GM21381 (cell line): Measurements from ENCODE around the gene MYL6.
"Not testable (repeated sequence)": the region's sequence is repeated elsewhere in the genome, so short reads cannot be mapped to it uniquely, and the experiment has no call there.

Experiments
- ATAC-seq: cut with Tn5 transposase; IDR thresholded peaks from one replicate; pipeline ENCODE4 v1.9.1; 2021; ENCODE audit warnings: mild to moderate bottlenecking, moderate library complexity; ENCODE audit not compliant: unreplicated experiment

The MYL6 gene

GRCh38 chr12:56158029-56158925 lies at the start of gene MYL6:
TSS of gene MYL6 (plus strand) at chr12:56158359. CDS start at chr12:56158402, 43 bp downstream.
- ATAC-seq, result peak; percentile 72

GRCh38 chr12:56110571-56110970 lies 47.6 kb upstream of the MYL6 start:
- no peak for ATAC-seq

GRCh38 chr12:56114084-56114483 lies 44.1 kb upstream of the MYL6 start:
- no peak for ATAC-seq

- no peak for ATAC-seq
These were observed 42.8 kb upstream of the MYL6 start for GRCh38 chr12:56115329-56115728.

GRCh38 chr12:56116267-56117081 lies 41.7 kb upstream of the MYL6 start, which contains the start of gene RPL41:
TSS of gene RPL41 (plus strand) at chr12:56116633.
- peak; percentile 46 for ATAC-seq

GRCh38 chr12:56117082-56117706 lies 41.0 kb upstream of the MYL6 start:
- ATAC-seq, result not testable (repeated sequence)

- ATAC-seq, result peak; percentile 76
These were observed 40.1 kb upstream of the MYL6 start, which contains the start of gene ZC3H10 for GRCh38 chr12:56117778-56118687. TSS of gene ZC3H10 (plus strand) at chr12:56118266. CDS start at chr12:56120563, 2,297 bp downstream.

- no peak for ATAC-seq
These were observed 39.3 kb upstream of the MYL6 start for GRCh38 chr12:56118688-56119357.

GRCh38 chr12:56119361-56119796 lies 38.8 kb upstream of the MYL6 start:
- no peak for ATAC-seq

GRCh38 chr12:56120158-56120846 lies 37.9 kb upstream of the MYL6 start:
- no peak for ATAC-seq

GRCh38 chr12:56121204-56121870 lies 36.8 kb upstream of the MYL6 start:
- no peak for ATAC-seq

GRCh38 chr12:56122637-56123036 lies 35.5 kb upstream of the MYL6 start:
- ATAC-seq, result no peak

GRCh38 chr12:56124133-56124532 lies 34.0 kb upstream of the MYL6 start:
- ATAC-seq, result no peak

- no peak for ATAC-seq
These were observed 31.4 kb upstream of the MYL6 start for GRCh38 chr12:56126732-56127239.

GRCh38 chr12:56127485-56127887 lies 30.7 kb upstream of the MYL6 start:
- no peak for ATAC-seq

- ATAC-seq, result peak; percentile 86
These were observed 30.1 kb upstream of the MYL6 start, which contains the start of gene ESYT1 for GRCh38 chr12:56127888-56128669. TSS of gene ESYT1 (plus strand) at chr12:56128267. CDS start at chr12:56128320, 53 bp downstream.

GRCh38 chr12:56128670-56129205 lies 29.4 kb upstream of the MYL6 start:
- no peak for ATAC-seq
